HepG2 (cell line): ENCODE measurements around the gene TUBG2. TPM values are rescaled to one million over a fixed set of nuclear protein-coding genes. Genes with fewer than 3 reads are reported as not detected.
"Not testable (repeated sequence)": the region's sequence is repeated elsewhere in the genome, so short reads cannot be mapped to it uniquely, and the experiment has no call there.

Experiments
- ATAC-seq: fragments of 200-7000 bp; cut with Tn5 transposase; 3 replicates; pipeline ENCODE4 v1.9.1; 2020; ENCODE audit warnings: mild to moderate bottlenecking, moderate library complexity
- BruUV-seq: library from RNA; stranded (reverse); fragments of 400-500 nt; replicated peaks from 2 replicates; lab custom pipeline; 2021; lab: Mats Ljungman, UMichigan
- CTCF ChIA-PET: fragments of 300-600 bp; formaldehyde crosslinking; extraction: SDS; loops from one replicate; lab custom pipeline; 2021; ENCODE audit warnings: low total read pairs, inconsistent platforms, low intra/inter-chr PET ratio; lab: Yijun Ruan, JAX
- POLR2A ChIA-PET: fragments of 350-600 bp; sonication (Branson Sonifier 250); formaldehyde crosslinking; loops from one replicate; lab custom pipeline; 2020; ENCODE audit warnings: antibody characterized with exemption, inconsistent platforms; lab: Yijun Ruan, JAX
- DNase-seq: peaks from one replicate; pipeline ENCODE4 v3.0.0-alpha.2; 2015; ENCODE audit warnings: low spot score
- FAIRE-seq: peaks from 3 replicates; lab custom pipeline; 2011; peaks lifted over from hg19 to GRCh38; lab: Jason Lieb, UNC
- H2AFZ ChIP-seq: one replicate; pipeline ENCODE4 v1.6.1; 2011; ENCODE audit warnings: low read length, inconsistent platforms
- H3K27ac ChIP-seq: fragments of 300-600 bp; 3 replicates; pipeline ENCODE4 v1.8.0; 2011; ENCODE audit warnings: mixed run types, mild to moderate bottlenecking, mixed read lengths, low read length, inconsistent platforms; ENCODE audit not compliant: insufficient read depth; ENCODE audit errors: extremely low read length
- H3K27me3 ChIP-seq, 2 experiments: fragments of 200-600 bp in 1 of 2; 2 replicates in 1 of 2; 3 replicates in 1 of 2; pipeline versions ENCODE4 v1.6.0 to v1.8.0; 2011; ENCODE audit warnings: low read length in 2 of 2, mild to moderate bottlenecking in 2 of 2, moderate library complexity in 2 of 2, inconsistent platforms in 1 of 2; ENCODE audit not compliant: insufficient read depth in 2 of 2, control insufficient read depth in 1 of 2
- H3K36me3 ChIP-seq, 2 experiments: fragments of 200-600 bp in 1 of 2; replicated peaks in 1 of 2; 2 replicates in 1 of 2; 3 replicates in 1 of 2; pipeline versions ENCODE4 v1.5.1 to v1.8.0; 2011; ENCODE audit warnings: low read length in 2 of 2, inconsistent platforms in 1 of 2; ENCODE audit not compliant: insufficient read depth in 2 of 2, control insufficient read depth in 1 of 2
- H3K4me1 ChIP-seq: 2 replicates; pipeline ENCODE4 v1.5.1; 2012; ENCODE audit warnings: low read length, inconsistent platforms; ENCODE audit not compliant: insufficient read depth
- H3K4me2 ChIP-seq: 2 replicates; pipeline ENCODE4 v1.6.0; 2011; ENCODE audit warnings: low read depth, low read length, inconsistent platforms
- H3K4me3 ChIP-seq, 3 experiments: fragments of 200-600 bp in 1 of 3; sonication (generic), shearing (Covaris generic) in 1 of 3; replicated peaks in 1 of 3; 2 replicates each; pipeline ENCODE4 v1.5.1; 2011 to 2016; ENCODE audit warnings: low read length in 3 of 3, inconsistent platforms in 2 of 3, low read depth in 2 of 3, mild to moderate bottlenecking in 2 of 3, control low read depth in 1 of 3, mixed read lengths in 1 of 3; ENCODE audit not compliant: insufficient read depth in 1 of 3
- H3K79me2 ChIP-seq: one replicate; pipeline ENCODE4 v1.6.1; 2011; ENCODE audit warnings: low read length, inconsistent platforms; ENCODE audit not compliant: insufficient read depth
- H3K9ac ChIP-seq: 2 replicates; pipeline ENCODE4 v1.6.0; 2011; ENCODE audit warnings: mild to moderate bottlenecking, low read depth, low read length, inconsistent platforms; ENCODE audit not compliant: insufficient read depth
- H3K9me3 ChIP-seq: 2 replicates; pipeline ENCODE4 v1.5.1; 2012; ENCODE audit warnings: mild to moderate bottlenecking, low read length
- H4K20me1 ChIP-seq: 2 replicates; pipeline ENCODE4 v1.6.0; 2011; ENCODE audit warnings: inconsistent platforms, mild to moderate bottlenecking, low read length, moderate library complexity; ENCODE audit not compliant: insufficient read depth
- HNF4A ChIP-seq: sonication (generic); formaldehyde crosslinking; IDR thresholded peaks from 2 replicates; pipeline ENCODE4 v1.4.0; 2020; ENCODE audit warnings: missing genetic modification reagents
- NR2F6 ChIP-seq, 2 experiments: IDR thresholded peaks; 2 replicates each; pipeline ENCODE4 v1.6.1; 2016; ENCODE audit warnings: antibody characterized with exemption in 1 of 2, mild to moderate bottlenecking in 1 of 2
- PREB ChIP-seq: sonication (generic); formaldehyde crosslinking; IDR thresholded peaks from 2 replicates; pipeline ENCODE4 v1.4.0; 2020; ENCODE audit warnings: missing genetic modification reagents
- RARA ChIP-seq: IDR thresholded peaks from 2 replicates; pipeline ENCODE4 v1.6.1; 2016; ENCODE audit warnings: missing genetic modification reagents, missing compliant biosample characterization
- RXRA ChIP-seq: sonication (generic); formaldehyde crosslinking; IDR thresholded peaks from 2 replicates; pipeline ENCODE4 v1.5.1; 2020; ENCODE audit warnings: missing genetic modification reagents
- RXRB ChIP-seq: IDR thresholded peaks from 2 replicates; pipeline ENCODE4 v1.6.1; 2016; ENCODE audit warnings: borderline replicate concordance, missing genetic modification reagents, missing compliant biosample characterization
- SOX5 ChIP-seq: IDR thresholded peaks from 2 replicates; pipeline ENCODE4 v1.6.1; 2016; ENCODE audit warnings: borderline replicate concordance
- THRA ChIP-seq: sonication (generic); formaldehyde crosslinking; IDR thresholded peaks from 2 replicates; pipeline ENCODE4 v1.4.0; 2020; ENCODE audit warnings: missing genetic modification reagents, borderline replicate concordance
- ZMYM3 ChIP-seq: sonication (generic); formaldehyde crosslinking; IDR thresholded peaks from 2 replicates; pipeline ENCODE4 v1.5.1; 2020; ENCODE audit warnings: mild to moderate bottlenecking, missing genetic modification reagents
- ZNF354B ChIP-seq: sonication (generic); formaldehyde crosslinking; IDR thresholded peaks from 2 replicates; pipeline ENCODE4 v1.8.0; 2022; ENCODE audit warnings: mild to moderate bottlenecking, missing genetic modification reagents
- ZNF460 ChIP-seq: sonication (generic); formaldehyde crosslinking; IDR thresholded peaks from 2 replicates; pipeline ENCODE4 v1.5.1; 2020; ENCODE audit warnings: missing genetic modification reagents, mild to moderate bottlenecking, borderline replicate concordance
- ZNF788 ChIP-seq: sonication (generic); formaldehyde crosslinking; IDR thresholded peaks from 2 replicates; pipeline ENCODE4 v1.5.0; 2020; ENCODE audit warnings: mild to moderate bottlenecking, missing genetic modification reagents, borderline replicate concordance
- WGBS: methylation state at CpG from one replicate; pipeline ENCODE4 v1.1.6; 2017; ENCODE audit warnings: low lambda C conversion rate; 5-methylcytosine and 5-hydroxymethylcytosine counted together
- in situ Hi-C: cut with HindIII; loops from 2 replicates; pipeline ENCODE4 v1.10.0; 2017; ENCODE audit warnings: low pct_unique_long_range_greater_than_20kb; ENCODE audit not compliant: extremely low pct_ligation_motif_present
- intact Hi-C: fragments of 100-400 bp; cut with micrococcal nuclease; formaldehyde crosslinking; loops from one replicate; pipeline ENCODE4 v1.10.0; 2022; ENCODE audit not compliant: unreplicated experiment
- polyA plus RNA-seq, 8 experiments: library from polyadenylated mRNA; depleted of rRNA in 3 of 8; stranded (reverse) in 7 of 8; unstranded in 1 of 8; fragments of >200 nt; fragmentation: Illumina TruSeq in 4 of 8; extraction: Trizol in 4 of 8; gene quantifications; 2 replicates each; pipeline versions ENCODE4 v1.2.1 to v1.2.3, GENCODE V29; 2011 to 2016; ENCODE audit warnings: low read depth in 4 of 8, missing spikeins in 1 of 8, mixed read lengths in 1 of 8; ENCODE audit not compliant: insufficient read depth in 1 of 8
- total RNA-seq, 5 experiments: library from RNA; depleted of rRNA; stranded (reverse); fragments of >200 nt; fragmentation: Illumina TruSeq; extraction: Trizol; gene quantifications; 2 replicates each; pipeline ENCODE4 v1.2.3, GENCODE V29; 2016; ENCODE audit warnings: low read depth in 1 of 5

Gene TUBG2
- total and polyA plus RNA-seq, 2 of the 13 experiments (the other 11 are each of a cell fraction or from before 2014, with no cell fraction given), result 16.0 to 42.3 TPM

GRCh38 chr17:42623732-42624596, 35.1 kb upstream of the TUBG2 start:
- no peak for ATAC-seq
- in situ Hi-C loops, result no loop called here
- no peak overlapping the region for H3K4me3 ChIP-seq
- no peak for DNase-seq
- no peaks in the 10 kb centered on the region for H3K36me3 ChIP-seq
- H3K27me3 ChIP-seq, result no peaks in the 10 kb centered on the region
- CTCF ChIA-PET, result no interaction called here
- no peak overlapping the region for H3K27ac ChIP-seq
- no TSS peak for BruUV-seq
- no peak overlapping the region for H3K4me2 ChIP-seq
- no peaks in the 10 kb centered on the region for H3K79me2 ChIP-seq
- H3K4me1 ChIP-seq, result peaks cover 37% of the 10 kb centered on the region
- TF ChIP-seq ZNF354B (CRISPR knock-in tag), result no peak
- TF ChIP-seq SOX5 (CRISPR knock-in tag), result no peak
- no peak for TF ChIP-seq PREB (CRISPR knock-in tag)
- TF ChIP-seq, all 625 proteins: peak for 0
- FAIRE-seq, result no peak
- POLR2A ChIA-PET, result no interaction called here
- intact Hi-C loops, result no loop called here
- Histone ChIP-seq H3K9me3 (no peaks in the 10 kb centered on the region), H2AFZ (no peak overlapping the region), H3K9ac (no peak overlapping the region), H4K20me1 (no peaks in the 10 kb centered on the region)
- WGBS, result 31% methylated on average over 7 of the region's 7 CpGs

GRCh38 chr17:42627032-42627764, 31.9 kb upstream of the TUBG2 start:
- H3K4me1 ChIP-seq, result peaks cover 12% of the 10 kb centered on the region
- H3K27me3 ChIP-seq; BruUV-seq; H4K20me1 ChIP-seq; H3K9me3 ChIP-seq; H3K27ac ChIP-seq; CTCF ChIA-PET; in situ Hi-C loops; H3K4me2 ChIP-seq; H3K9ac ChIP-seq; H3K36me3 ChIP-seq; H2AFZ ChIP-seq; DNase-seq; FAIRE-seq; intact Hi-C loops; H3K4me3 ChIP-seq; H3K79me2 ChIP-seq; TF ChIP-seq NR2F6 (IDR thresholded peaks at IDR 0.05): not testable (repeated sequence)
- WGBS, result 47% methylated on average over 6 of the region's 6 CpGs
- POLR2A ChIA-PET, result interaction anchor here (0.9 to 1.0 kb wide), 2 partner anchors 18 to 22 kb away, joined by 3 read pairs; partner anchors contain the start of genes RETREG3 and TUBG1
- peak; percentile 64 for ATAC-seq
- peak; percentile 76; the same call in 1 of the 2 replicates for TF ChIP-seq RXRA (CRISPR knock-in tag)
- peak; percentile 34; the same call in 1 of the 2 replicates for TF ChIP-seq RARA (CRISPR knock-in tag)
- peak; percentile 28; the same call in 1 of the 2 replicates for TF ChIP-seq NR2F6 (CRISPR knock-in tag; IDR thresholded peaks at IDR 0.05)
- peak; percentile 57 for TF ChIP-seq HNF4A
- TF ChIP-seq THRA (CRISPR knock-in tag), result peak; percentile 87; the same call in 1 of the 2 replicates
- TF ChIP-seq ZNF788, result 0 out of 2 replicates have a peak, but pooled peaks have one; percentile 25
- TF ChIP-seq RXRB (CRISPR knock-in tag), result 0 out of 2 replicates have a peak, but pooled peaks have one; percentile 34
- TF ChIP-seq ZNF460 (CRISPR knock-in tag), result peak; percentile 74
- peak; percentile 18; the same call in 1 of the 2 replicates for TF ChIP-seq ZMYM3
